Left ventricle myocardium inferior (tissue), 1 donor: ENCODE results near the gene MEG3. TPM values are rescaled to one million over a fixed set of nuclear protein-coding genes. Genes with fewer than 3 reads are reported as not detected.

Experiments used
- DNase-seq: peaks from one replicate; pipeline ENCODE4 v3.0.0-alpha.2; 2020
- H3K27ac ChIP-seq: fragments of 200-600 bp; replicated peaks from 2 replicates; pipeline ENCODE4 v1.8.0; 2021
- H3K27me3 ChIP-seq: fragments of 200-600 bp; 2 replicates; pipeline ENCODE4 v1.8.0; 2021; ENCODE audit warnings: low read depth
- H3K36me3 ChIP-seq: fragments of 200-600 bp; 2 replicates; pipeline ENCODE4 v1.8.0; 2021
- H3K4me1 ChIP-seq: fragments of 200-600 bp; 2 replicates; pipeline ENCODE4 v1.8.0; 2021
- H3K4me3 ChIP-seq: fragments of 200-600 bp; 2 replicates; pipeline ENCODE4 v1.8.0; 2021; ENCODE audit warnings: mild to moderate bottlenecking, moderate library complexity
- H3K9me3 ChIP-seq: fragments of 200-600 bp; replicated peaks from 2 replicates; pipeline ENCODE4 v1.8.0; 2021
- intact Hi-C: fragments of 100-400 bp; cut with micrococcal nuclease; formaldehyde crosslinking; loops from one replicate; pipeline ENCODE4 v1.11.0; 2022
- total RNA-seq: library from RNA; stranded (reverse); fragmentation: NEBNext Ultra II Directional; extraction: Animal tissue kit (Norgen Biotek cat#: 25700); gene quantifications from one replicate; pipeline ENCODE4 v1.2.1, GENCODE V29; 2021
- TF ChIP-seq, protein P1 (sequence below): fragments of 200-600 bp; IDR thresholded peaks from 2 replicates; pipeline ENCODE4 v1.8.0; 2021; ENCODE audit warnings: antibody characterized with exemption, mild to moderate bottlenecking, borderline replicate concordance
- donor health status: DM: no; HTN: yes; CAD: no; lungs with severe emphysema.

Gene MEG3
- total RNA-seq, 1 donor from 2014 or later: 17.5 TPM

GRCh38 chr14:100840286-100841065 is 14.6 kb downstream of the MEG3 start:
- TF ChIP-seq, protein P1, sequence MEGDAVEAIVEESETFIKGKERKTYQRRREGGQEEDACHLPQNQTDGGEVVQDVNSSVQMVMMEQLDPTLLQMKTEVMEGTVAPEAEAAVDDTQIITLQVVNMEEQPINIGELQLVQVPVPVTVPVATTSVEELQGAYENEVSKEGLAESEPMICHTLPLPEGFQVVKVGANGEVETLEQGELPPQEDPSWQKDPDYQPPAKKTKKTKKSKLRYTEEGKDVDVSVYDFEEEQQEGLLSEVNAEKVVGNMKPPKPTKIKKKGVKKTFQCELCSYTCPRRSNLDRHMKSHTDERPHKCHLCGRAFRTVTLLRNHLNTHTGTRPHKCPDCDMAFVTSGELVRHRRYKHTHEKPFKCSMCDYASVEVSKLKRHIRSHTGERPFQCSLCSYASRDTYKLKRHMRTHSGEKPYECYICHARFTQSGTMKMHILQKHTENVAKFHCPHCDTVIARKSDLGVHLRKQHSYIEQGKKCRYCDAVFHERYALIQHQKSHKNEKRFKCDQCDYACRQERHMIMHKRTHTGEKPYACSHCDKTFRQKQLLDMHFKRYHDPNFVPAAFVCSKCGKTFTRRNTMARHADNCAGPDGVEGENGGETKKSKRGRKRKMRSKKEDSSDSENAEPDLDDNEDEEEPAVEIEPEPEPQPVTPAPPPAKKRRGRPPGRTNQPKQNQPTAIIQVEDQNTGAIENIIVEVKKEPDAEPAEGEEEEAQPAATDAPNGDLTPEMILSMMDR: no peak
- Histone ChIP-seq H3K4me1 (no peaks in the 10 kb centered on the region), H3K27me3 (peaks cover 93% of the 10 kb centered on the region), H3K36me3 (no peaks in the 10 kb centered on the region), H3K27ac (no peak overlapping the region), H3K4me3 (no peak overlapping the region), H3K9me3 (no peaks in the 10 kb centered on the region)
- DNase-seq: no peak
- intact Hi-C loops: no loop called here

DNA sequence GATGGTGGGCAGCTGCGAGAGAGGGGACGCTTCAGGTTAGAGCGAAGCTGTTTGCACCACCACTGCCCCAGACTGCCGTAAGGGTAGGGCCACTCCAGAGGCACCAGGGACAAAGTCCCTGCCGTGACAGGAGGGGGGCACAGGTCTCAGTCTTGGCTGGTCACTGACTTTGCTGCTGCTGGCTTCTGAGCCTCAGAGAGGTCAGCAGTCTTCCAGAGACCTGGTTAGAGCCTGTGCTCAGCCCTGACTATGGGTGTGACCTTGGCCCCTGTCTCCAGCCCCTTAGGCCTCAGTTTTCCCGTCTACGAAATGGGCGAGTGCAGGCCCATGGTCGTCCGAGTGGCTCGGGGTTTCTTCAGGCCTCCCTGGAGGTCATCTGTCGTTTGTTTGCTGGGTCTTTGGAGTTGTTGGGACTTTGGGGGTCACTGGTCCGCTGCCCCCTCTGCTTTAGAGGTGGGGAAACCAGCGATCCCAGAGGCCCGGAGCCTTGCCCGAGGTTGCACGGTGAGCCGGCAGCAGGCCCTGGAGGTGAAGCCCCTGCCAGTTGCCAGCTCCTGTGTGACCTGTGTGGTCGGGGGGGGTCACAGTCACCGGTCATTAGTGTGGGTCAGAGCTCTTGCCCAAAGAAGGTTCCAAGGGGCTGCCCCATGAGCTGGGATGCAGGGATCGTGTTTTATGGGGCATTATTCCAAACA is 15.3 kb downstream of the MEG3 start:
- H3K27me3 ChIP-seq: peaks cover 93% of the 10 kb centered on the region
- no peak overlapping the region for H3K4me3 ChIP-seq
- DNase-seq: no peak
- intact Hi-C loops: no loop called here
- H3K36me3 ChIP-seq: no peaks in the 10 kb centered on the region
- TF ChIP-seq, protein P1: no peak
- H3K4me1 ChIP-seq: no peaks in the 10 kb centered on the region
- no peak overlapping the region for H3K27ac ChIP-seq
- H3K9me3 ChIP-seq: no peaks in the 10 kb centered on the region

GRCh38 chr14:100841761-100842403 is 16.0 kb downstream of the MEG3 start:
- intact Hi-C loops: no loop called here
- no peaks in the 10 kb centered on the region for H3K9me3 ChIP-seq
- DNase-seq: no peak
- H3K36me3 ChIP-seq: no peaks in the 10 kb centered on the region
- no peak overlapping the region for H3K4me3 ChIP-seq
- H3K27ac ChIP-seq: no peak overlapping the region
- no peaks in the 10 kb centered on the region for H3K4me1 ChIP-seq
- TF ChIP-seq, protein P1: no peak
- H3K27me3 ChIP-seq: peaks cover 87% of the 10 kb centered on the region

DNA sequence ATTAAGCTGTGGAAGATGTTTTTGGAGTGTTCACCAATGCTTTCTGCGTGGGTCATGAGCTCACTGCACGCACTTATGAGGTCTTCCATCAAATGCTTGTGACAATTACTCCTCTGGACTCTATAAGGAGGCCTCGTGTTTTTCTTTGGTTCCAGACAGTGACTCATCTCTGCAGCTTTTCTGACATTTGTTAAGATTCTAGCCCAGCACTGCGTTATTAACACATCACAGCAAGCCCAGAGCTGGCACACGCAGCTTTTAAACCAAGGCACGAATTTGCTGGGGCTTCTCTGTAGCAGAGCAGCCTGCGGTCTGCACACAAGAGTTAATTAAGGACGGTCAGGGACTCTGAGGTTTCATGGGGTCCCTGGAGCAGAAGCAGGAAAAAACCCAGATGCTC is 16.9 kb downstream of the MEG3 start:
- no peak overlapping the region for H3K4me3 ChIP-seq
- no peaks in the 10 kb centered on the region for H3K4me1 ChIP-seq
- H3K36me3 ChIP-seq: no peaks in the 10 kb centered on the region
- no peak for DNase-seq
- H3K27ac ChIP-seq: no peak overlapping the region
- TF ChIP-seq, protein P1: no peak
- peaks cover 79% of the 10 kb centered on the region for H3K27me3 ChIP-seq
- intact Hi-C loops: no loop called here
- no peaks in the 10 kb centered on the region for H3K9me3 ChIP-seq

DNA sequence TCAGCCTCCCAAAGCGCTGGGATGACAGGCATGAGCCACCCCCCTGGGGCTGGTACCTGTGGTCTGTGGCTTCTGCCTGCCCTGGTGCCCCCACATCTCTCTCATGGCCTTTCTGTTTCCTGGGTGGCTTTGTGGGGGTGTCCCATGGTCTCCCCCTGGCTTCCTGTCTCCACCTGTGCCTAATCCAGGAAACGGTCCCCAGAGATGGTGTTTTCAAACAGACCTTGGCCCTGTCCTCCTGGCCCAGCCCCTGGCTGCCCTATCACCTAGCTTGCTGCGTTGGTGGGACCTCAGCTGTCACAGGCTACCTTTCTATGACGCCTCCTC is 18.1 kb downstream of the MEG3 start:
- H3K36me3 ChIP-seq: no peaks in the 10 kb centered on the region
- no peaks in the 10 kb centered on the region for H3K9me3 ChIP-seq
- no peak overlapping the region for H3K4me3 ChIP-seq
- intact Hi-C loops: no loop called here
- TF ChIP-seq, protein P1: no peak
- no peak overlapping the region for H3K27ac ChIP-seq
- DNase-seq: no peak
- H3K27me3 ChIP-seq: peaks cover 69% of the 10 kb centered on the region
- H3K4me1 ChIP-seq: no peaks in the 10 kb centered on the region
